IPS-NIHi7 (cell line): ENCODE data around the gene GGNBP2.

Experiments
- DNase-seq: peaks from one replicate; pipeline ENCODE4 v3.0.0; 2012; ENCODE audit warnings: mixed read lengths; ENCODE audit errors: extremely low spot score

Gene GGNBP2

GRCh38 chr17:36629970-36630502, 85.3 kb downstream of the GGNBP2 start:
- no peak for DNase-seq

GRCh38 chr17:36631022-36631421, 86.3 kb downstream of the GGNBP2 start:
- DNase-seq, result no peak

- DNase-seq, result peak; percentile 63
Measured at GRCh38 chr17:36632916-36633771, 88.4 kb downstream of the GGNBP2 start.
